ENCODE data around the gene GBX1. TPM values are rescaled to one million over a fixed set of nuclear protein-coding genes. Genes with fewer than 3 reads are reported as not detected.

The GBX1 gene
- polyA plus RNA-seq, 1 donor from 2014 or later = not detected

DNA sequence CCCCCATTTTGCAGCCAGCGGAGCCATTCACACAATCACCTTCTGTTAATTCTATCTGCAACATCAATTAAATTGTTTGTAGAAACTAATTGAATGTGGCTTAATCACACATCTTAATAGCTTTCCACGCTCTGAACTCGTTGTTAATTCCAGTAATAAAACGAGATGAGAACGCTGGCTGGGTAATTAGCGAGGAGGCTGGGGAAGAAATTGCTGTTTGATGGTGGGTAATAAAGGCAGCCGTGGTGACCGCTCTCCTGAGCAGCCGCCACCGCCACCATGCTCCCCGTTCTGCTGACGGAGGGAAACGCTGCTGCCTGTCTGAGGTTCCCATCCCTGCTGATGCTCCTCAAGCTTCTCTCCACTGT lies 36.3 kb downstream of the GBX1 start:
- H3F3A ChIP-seq (ENCODE audit: insufficient read depth, low read length, poor library complexity, severe bottlenecking) = peaks cover 4% of the 10 kb centered on the region
- no peak overlapping the region for H3K4me3 ChIP-seq (ENCODE audit: low read length)
- no peak for TF ChIP-seq EZH2 (IDR thresholded peaks at IDR 0.05; ENCODE audit: borderline replicate concordance, insufficient read depth, low read length, poor library complexity, severe bottlenecking)
- no peak for TF ChIP-seq SMC3 (conservative IDR thresholded peaks at IDR 0.05; ENCODE audit: poor library complexity)
- TF ChIP-seq POLR2AphosphoS5 (IDR thresholded peaks at IDR 0.05) = no peak
- TF ChIP-seq MXI1 (conservative IDR thresholded peaks at IDR 0.05; ENCODE audit: poor library complexity, severe bottlenecking) = no peak
- no peak for TF ChIP-seq RAD21 (conservative IDR thresholded peaks at IDR 0.05)
- no peak for TF ChIP-seq EP300 (conservative IDR thresholded peaks at IDR 0.05; ENCODE audit: poor library complexity, severe bottlenecking)
- TF ChIP-seq, protein P1, sequence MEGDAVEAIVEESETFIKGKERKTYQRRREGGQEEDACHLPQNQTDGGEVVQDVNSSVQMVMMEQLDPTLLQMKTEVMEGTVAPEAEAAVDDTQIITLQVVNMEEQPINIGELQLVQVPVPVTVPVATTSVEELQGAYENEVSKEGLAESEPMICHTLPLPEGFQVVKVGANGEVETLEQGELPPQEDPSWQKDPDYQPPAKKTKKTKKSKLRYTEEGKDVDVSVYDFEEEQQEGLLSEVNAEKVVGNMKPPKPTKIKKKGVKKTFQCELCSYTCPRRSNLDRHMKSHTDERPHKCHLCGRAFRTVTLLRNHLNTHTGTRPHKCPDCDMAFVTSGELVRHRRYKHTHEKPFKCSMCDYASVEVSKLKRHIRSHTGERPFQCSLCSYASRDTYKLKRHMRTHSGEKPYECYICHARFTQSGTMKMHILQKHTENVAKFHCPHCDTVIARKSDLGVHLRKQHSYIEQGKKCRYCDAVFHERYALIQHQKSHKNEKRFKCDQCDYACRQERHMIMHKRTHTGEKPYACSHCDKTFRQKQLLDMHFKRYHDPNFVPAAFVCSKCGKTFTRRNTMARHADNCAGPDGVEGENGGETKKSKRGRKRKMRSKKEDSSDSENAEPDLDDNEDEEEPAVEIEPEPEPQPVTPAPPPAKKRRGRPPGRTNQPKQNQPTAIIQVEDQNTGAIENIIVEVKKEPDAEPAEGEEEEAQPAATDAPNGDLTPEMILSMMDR (IDR thresholded peaks at IDR 0.05; ENCODE audit: poor library complexity, severe bottlenecking) = no peak
- TF ChIP-seq, protein P2, sequence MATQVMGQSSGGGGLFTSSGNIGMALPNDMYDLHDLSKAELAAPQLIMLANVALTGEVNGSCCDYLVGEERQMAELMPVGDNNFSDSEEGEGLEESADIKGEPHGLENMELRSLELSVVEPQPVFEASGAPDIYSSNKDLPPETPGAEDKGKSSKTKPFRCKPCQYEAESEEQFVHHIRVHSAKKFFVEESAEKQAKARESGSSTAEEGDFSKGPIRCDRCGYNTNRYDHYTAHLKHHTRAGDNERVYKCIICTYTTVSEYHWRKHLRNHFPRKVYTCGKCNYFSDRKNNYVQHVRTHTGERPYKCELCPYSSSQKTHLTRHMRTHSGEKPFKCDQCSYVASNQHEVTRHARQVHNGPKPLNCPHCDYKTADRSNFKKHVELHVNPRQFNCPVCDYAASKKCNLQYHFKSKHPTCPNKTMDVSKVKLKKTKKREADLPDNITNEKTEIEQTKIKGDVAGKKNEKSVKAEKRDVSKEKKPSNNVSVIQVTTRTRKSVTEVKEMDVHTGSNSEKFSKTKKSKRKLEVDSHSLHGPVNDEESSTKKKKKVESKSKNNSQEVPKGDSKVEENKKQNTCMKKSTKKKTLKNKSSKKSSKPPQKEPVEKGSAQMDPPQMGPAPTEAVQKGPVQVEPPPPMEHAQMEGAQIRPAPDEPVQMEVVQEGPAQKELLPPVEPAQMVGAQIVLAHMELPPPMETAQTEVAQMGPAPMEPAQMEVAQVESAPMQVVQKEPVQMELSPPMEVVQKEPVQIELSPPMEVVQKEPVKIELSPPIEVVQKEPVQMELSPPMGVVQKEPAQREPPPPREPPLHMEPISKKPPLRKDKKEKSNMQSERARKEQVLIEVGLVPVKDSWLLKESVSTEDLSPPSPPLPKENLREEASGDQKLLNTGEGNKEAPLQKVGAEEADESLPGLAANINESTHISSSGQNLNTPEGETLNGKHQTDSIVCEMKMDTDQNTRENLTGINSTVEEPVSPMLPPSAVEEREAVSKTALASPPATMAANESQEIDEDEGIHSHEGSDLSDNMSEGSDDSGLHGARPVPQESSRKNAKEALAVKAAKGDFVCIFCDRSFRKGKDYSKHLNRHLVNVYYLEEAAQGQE (IDR thresholded peaks at IDR 0.05; ENCODE audit: borderline replicate concordance) = no peak
- TF ChIP-seq TAF1 (IDR thresholded peaks at IDR 0.05; ENCODE audit: low read depth) = no peak
- no peak overlapping the region for H3K4me2 ChIP-seq (ENCODE audit: low read length)
- no peaks in the 10 kb centered on the region for H3K36me3 ChIP-seq (ENCODE audit: insufficient read depth, low read length)
- H2AFZ ChIP-seq (ENCODE audit: low read depth, low read length) = no peak overlapping the region
- no peaks in the 10 kb centered on the region for H3K79me2 ChIP-seq (replicated peaks; ENCODE audit: insufficient read depth, low read length)
- H3K9me2 ChIP-seq (ENCODE audit: insufficient read depth, low read length) = no peaks in the 10 kb centered on the region
- H3K27me3 ChIP-seq (ENCODE audit: insufficient read depth, low read depth, low read length) = no peaks in the 10 kb centered on the region
- no peak overlapping the region for H3K27ac ChIP-seq (ENCODE audit: low read length)
- no peak overlapping the region for H3K9ac ChIP-seq (ENCODE audit: low read length)
- H3K9me3 ChIP-seq (ENCODE audit: low read length) = no peaks in the 10 kb centered on the region
- H4K20me1 ChIP-seq (ENCODE audit: insufficient read depth) = no peaks in the 10 kb centered on the region

DNA sequence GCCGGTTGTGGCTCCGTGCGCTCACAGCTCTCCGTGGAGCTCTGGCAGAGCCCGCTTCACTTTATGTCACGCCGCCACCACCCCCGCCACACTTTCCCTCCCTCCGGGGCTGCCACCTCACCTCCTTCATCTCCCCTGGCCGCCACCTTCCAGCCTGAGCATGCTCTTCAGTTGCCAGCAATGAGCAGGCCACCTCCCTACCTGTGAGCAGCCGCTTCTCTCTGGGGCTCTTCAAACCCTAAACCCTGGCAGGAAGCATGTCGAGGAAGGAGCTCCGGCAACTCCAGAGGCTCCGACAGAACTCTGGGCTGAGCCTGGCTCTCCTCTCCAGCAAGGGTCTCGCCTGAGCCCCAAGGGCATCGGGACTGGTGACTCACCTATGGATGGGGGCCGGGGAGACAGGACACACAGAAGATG lies 36.7 kb downstream of the GBX1 start:
- Histone ChIP-seq H3K4me2 (ENCODE audit: low read length) (no peak overlapping the region), H3K27ac (ENCODE audit: low read length) (no peak overlapping the region), H3K36me3 (ENCODE audit: insufficient read depth, low read length) (no peaks in the 10 kb centered on the region), H3K79me2 (replicated peaks; ENCODE audit: insufficient read depth, low read length) (no peaks in the 10 kb centered on the region), H3K9ac (ENCODE audit: low read length) (no peak overlapping the region), H3K9me3 (ENCODE audit: low read length) (no peaks in the 10 kb centered on the region), H3F3A (ENCODE audit: insufficient read depth, low read length, poor library complexity, severe bottlenecking) (peaks cover 4% of the 10 kb centered on the region), H3K9me2 (ENCODE audit: insufficient read depth, low read length) (no peaks in the 10 kb centered on the region), H3K27me3 (ENCODE audit: insufficient read depth, low read depth, low read length) (no peaks in the 10 kb centered on the region), H4K20me1 (ENCODE audit: insufficient read depth) (no peaks in the 10 kb centered on the region), H3K4me3 (ENCODE audit: low read length) (no peak overlapping the region), H2AFZ (ENCODE audit: low read depth, low read length) (no peak overlapping the region)
- TF ChIP-seq EZH2 (IDR thresholded peaks at IDR 0.05; ENCODE audit: borderline replicate concordance, insufficient read depth, low read length, poor library complexity, severe bottlenecking) (no peak), TAF1 (IDR thresholded peaks at IDR 0.05; ENCODE audit: low read depth) (no peak), RAD21 (conservative IDR thresholded peaks at IDR 0.05) (no peak), EP300 (conservative IDR thresholded peaks at IDR 0.05; ENCODE audit: poor library complexity, severe bottlenecking) (no peak), MXI1 (conservative IDR thresholded peaks at IDR 0.05; ENCODE audit: poor library complexity, severe bottlenecking) (no peak), SMC3 (conservative IDR thresholded peaks at IDR 0.05; ENCODE audit: poor library complexity) (no peak), POLR2AphosphoS5 (IDR thresholded peaks at IDR 0.05) (no peak)
- TF ChIP-seq, protein P2 (IDR thresholded peaks at IDR 0.05; ENCODE audit: borderline replicate concordance) = no peak

Measured in neural cell (in vitro differentiated cells).